ENCODE data around the gene SGCA. TPM values are rescaled to one million over a fixed set of nuclear protein-coding genes. Genes with fewer than 3 reads are reported as not detected.
A peak's percentile ranks its signal among the peaks of the same experiment; 100 is the strongest.

Gene SGCA
- total and polyA plus RNA-seq, 10 of the 15 experiments (the other 5 are each of a cell fraction or from before 2014, with no cell fraction given) = 0.13 to 2.2 (median 0.50) TPM; not detected in 2

DNA sequence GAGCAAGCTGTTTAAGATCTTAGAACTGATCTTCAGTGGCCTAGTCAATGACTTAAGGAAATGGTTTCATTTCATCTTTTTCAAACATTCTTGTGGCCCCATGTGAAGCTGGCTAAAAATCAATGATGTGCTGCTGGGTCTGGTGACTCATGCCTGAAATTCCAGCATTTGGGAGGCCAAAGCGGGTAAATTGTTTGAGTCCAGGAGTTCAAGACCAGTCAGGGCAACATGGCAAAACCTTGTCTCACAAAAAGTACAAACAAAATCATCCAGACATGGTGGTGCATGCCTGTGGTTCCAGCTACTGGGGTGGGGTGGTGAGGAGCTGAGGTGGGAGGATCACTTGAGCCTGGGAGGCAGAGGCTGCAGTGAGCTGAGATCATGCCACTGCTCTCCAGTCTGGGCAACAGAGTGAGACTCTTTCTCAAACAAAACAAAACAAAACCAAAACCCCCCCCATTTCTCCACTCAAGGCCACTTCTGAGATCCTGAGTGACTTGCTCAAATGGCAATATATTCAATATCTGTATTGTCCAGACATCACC lies 53.0 kb downstream of the SGCA start:
- BruUV-seq (replicated peaks) = no TSS peak
- Histone ChIP-seq H3K36me3 (ENCODE audit: control insufficient read depth in 2 of 2, insufficient read depth in 2 of 2, low read length in 1 of 2) (no peaks in the 10 kb centered on the region), H4K20me1 (ENCODE audit: control insufficient read depth, insufficient read depth) (no peaks in the 10 kb centered on the region), H2AFZ (ENCODE audit: control insufficient read depth, low read depth, low read length) (no peak overlapping the region; the same call in 1 of the 2 replicates), H3K9ac (ENCODE audit: control insufficient read depth, insufficient read depth, low read length) (no peak overlapping the region), H3K27ac (ENCODE audit: control insufficient read depth, insufficient read depth) (no peak overlapping the region), H3K4me2 (ENCODE audit: control insufficient read depth, insufficient read depth) (no peak overlapping the region), H3K4me1 (ENCODE audit: control insufficient read depth, insufficient read depth, low read length) (peaks cover 11% of the 10 kb centered on the region), H3K4me3 (no peak overlapping the region), H3K79me2 (ENCODE audit: control insufficient read depth, insufficient read depth, low read length) (no peaks in the 10 kb centered on the region), H3K27me3 (replicated peaks in 1 of 2; ENCODE audit: control insufficient read depth in 2 of 2, insufficient read depth in 2 of 2, low read length in 1 of 2) (no peaks in the 10 kb centered on the region), H3K9me3 (replicated peaks; ENCODE audit: control insufficient read depth, insufficient read depth, low read length) (no peaks in the 10 kb centered on the region)
- ChIA-PET RAD21 (ENCODE audit: unreplicated experiment) (interaction anchor here (0.7 to 3.1 kb wide), 4 partner anchors 18 to 55 kb away, joined by 3 to 11 read pairs (median 4); partner anchors contain the start of genes COL1A1 and TMEM92), CTCF (interaction anchor here (0.6 to 5.8 kb wide), 7 partner anchors 11 to 838 kb away, joined by 3 to 39 read pairs (median 4); partner anchors contain the start of gene COL1A1), SMC1A (ENCODE audit: uncharacterized antibody, unreplicated experiment) (interaction anchor here (1.0 to 1.5 kb wide), 3 partner anchors 17 to 116 kb away, joined by 3 read pairs; no protein-coding TSS in a partner anchor), POLR2A (interaction anchor here (0.6 to 0.9 kb wide), 2 partner anchors 73 to 252 kb away, joined by 3 to 4 read pairs; no protein-coding TSS in a partner anchor)
- no peak for TF ChIP-seq CHD4 (IDR thresholded peaks at IDR 0.05)
- no peak for TF ChIP-seq NFXL1 (IDR thresholded peaks at IDR 0.05; ENCODE audit: borderline replicate concordance)
- no peak for TF ChIP-seq GABPA (IDR thresholded peaks at IDR 0.05; ENCODE audit: low read depth)
- no peak for TF ChIP-seq JUNB (IDR thresholded peaks at IDR 0.05)
- TF ChIP-seq RELB (IDR thresholded peaks at IDR 0.05; ENCODE audit: low read depth) = peak; percentile 33; the same call in 1 of the 2 replicates
- TF ChIP-seq MTA3 (IDR thresholded peaks at IDR 0.05; ENCODE audit: borderline replicate concordance, low read length) = no peak
- TF ChIP-seq SIN3A (IDR thresholded peaks at IDR 0.05; ENCODE audit: low read depth, low read length) = no peak
- TF ChIP-seq EZH2 (IDR thresholded peaks at IDR 0.05; ENCODE audit: borderline replicate concordance, control insufficient read depth, low read depth, low read length) = no peak
- TF ChIP-seq SPI1 (IDR thresholded peaks at IDR 0.05; ENCODE audit: borderline replicate concordance, insufficient read depth, low read depth, low read length) = peak; percentile 53; the same call in 1 of the 2 replicates
- no peak for TF ChIP-seq NR2C1 (IDR thresholded peaks at IDR 0.05)
- TF ChIP-seq IKZF2 (IDR thresholded peaks at IDR 0.05) = peak; percentile 75 to 80
- no peak for TF ChIP-seq ETV6 (conservative IDR thresholded peaks at IDR 0.05 in 1 of 2, IDR thresholded peaks at IDR 0.05 in 1 of 2; ENCODE audit: borderline replicate concordance in 1 of 2, low read depth in 1 of 2)
- peak; percentile 73 for TF ChIP-seq IKZF1 (conservative IDR thresholded peaks at IDR 0.05)
- no peak for TF ChIP-seq NKRF (conservative IDR thresholded peaks at IDR 0.05)
- TF ChIP-seq NFYB (IDR thresholded peaks at IDR 0.05; ENCODE audit: insufficient read depth, low read depth, low read length) = no peak
- peak; percentile 71; the same call in 1 of the 2 replicates for TF ChIP-seq ZNF24 (IDR thresholded peaks at IDR 0.05)
- 0 out of 2 replicates have a peak, but pooled peaks have one; percentile 29 for TF ChIP-seq DPF2 (IDR thresholded peaks at IDR 0.05)
- ATAC-seq = peak; percentile 72
- in situ Hi-C loops (cut with MboI) = no loop called here
- DNase-seq (ENCODE audit: low read depth, low spot score) = no peak
- peak; percentile 7 for FAIRE-seq
- 40% methylated on average over 1 of the region's 1 CpG for WGBS (ENCODE audit: insufficient coverage, insufficient replicate concordance, low lambda C conversion rate, missing lambda C conversion rate)
- intact Hi-C loops (cut with micrococcal nuclease; ENCODE audit: unreplicated experiment) = no loop called here

All from GM12878 (cell line).